ENCODE results near the gene TRHDE.

Gene TRHDE

GRCh38 chr12:72380441-72380840 is 108.3 kb downstream of the TRHDE start:
- Histone ChIP-seq H3K27me3 (ENCODE audit: insufficient read depth, low read depth) (no peaks in the 10 kb centered on the region), H3K4me3 (IDR thresholded peaks at IDR 0.05; ENCODE audit: insufficient read depth, low read depth, low read length) (no peak overlapping the region), H3K27ac (no peak overlapping the region), H3K4me2 (no peak overlapping the region), H4K20me1 (ENCODE audit: insufficient read depth) (no peaks in the 10 kb centered on the region), H3K36me3 (ENCODE audit: insufficient read depth) (no peaks in the 10 kb centered on the region), H3K9ac (no peak overlapping the region), H2AFZ (ENCODE audit: low read depth) (no peak overlapping the region), H3K4me1 (ENCODE audit: low read depth, poor library complexity, severe bottlenecking) (no peaks in the 10 kb centered on the region), H3K79me2 (ENCODE audit: insufficient read depth, low read depth) (no peaks in the 10 kb centered on the region)
- TF ChIP-seq CTCF (conservative IDR thresholded peaks at IDR 0.05; ENCODE audit: low read depth, low read length) = no peak

GRCh38 chr12:72388322-72388721 is 116.2 kb downstream of the TRHDE start:
- H3K27ac ChIP-seq = no peak overlapping the region
- no peaks in the 10 kb centered on the region for H3K36me3 ChIP-seq (ENCODE audit: insufficient read depth)
- H3K4me3 ChIP-seq (IDR thresholded peaks at IDR 0.05; ENCODE audit: insufficient read depth, low read depth, low read length) = no peak overlapping the region
- H2AFZ ChIP-seq (ENCODE audit: low read depth) = no peak overlapping the region
- H3K27me3 ChIP-seq (ENCODE audit: insufficient read depth, low read depth) = no peaks in the 10 kb centered on the region
- H3K4me1 ChIP-seq (ENCODE audit: low read depth, poor library complexity, severe bottlenecking) = no peaks in the 10 kb centered on the region
- no peak overlapping the region for H3K9ac ChIP-seq
- no peaks in the 10 kb centered on the region for H3K79me2 ChIP-seq (ENCODE audit: insufficient read depth, low read depth)
- no peaks in the 10 kb centered on the region for H4K20me1 ChIP-seq (ENCODE audit: insufficient read depth)
- no peak for TF ChIP-seq CTCF (conservative IDR thresholded peaks at IDR 0.05; ENCODE audit: low read depth, low read length)
- H3K4me2 ChIP-seq = no peak overlapping the region

GRCh38 chr12:72390146-72390545 is 118.0 kb downstream of the TRHDE start:
- Histone ChIP-seq H3K9ac (no peak overlapping the region), H3K27me3 (ENCODE audit: insufficient read depth, low read depth) (no peaks in the 10 kb centered on the region), H3K4me1 (ENCODE audit: low read depth, poor library complexity, severe bottlenecking) (no peaks in the 10 kb centered on the region), H3K79me2 (ENCODE audit: insufficient read depth, low read depth) (no peaks in the 10 kb centered on the region), H3K4me2 (no peak overlapping the region), H3K4me3 (IDR thresholded peaks at IDR 0.05; ENCODE audit: insufficient read depth, low read depth, low read length) (no peak overlapping the region), H3K27ac (no peak overlapping the region), H3K36me3 (ENCODE audit: insufficient read depth) (no peaks in the 10 kb centered on the region), H2AFZ (ENCODE audit: low read depth) (no peak overlapping the region), H4K20me1 (ENCODE audit: insufficient read depth) (no peaks in the 10 kb centered on the region)
- no peak for TF ChIP-seq CTCF (conservative IDR thresholded peaks at IDR 0.05; ENCODE audit: low read depth, low read length)

- H3K9ac ChIP-seq = no peak overlapping the region
- no peak overlapping the region for H3K4me2 ChIP-seq
- no peaks in the 10 kb centered on the region for H3K36me3 ChIP-seq (ENCODE audit: insufficient read depth)
- no peaks in the 10 kb centered on the region for H3K27me3 ChIP-seq (ENCODE audit: insufficient read depth, low read depth)
- no peak overlapping the region for H3K4me3 ChIP-seq (IDR thresholded peaks at IDR 0.05; ENCODE audit: insufficient read depth, low read depth, low read length)
- no peak overlapping the region for H2AFZ ChIP-seq (ENCODE audit: low read depth)
- H3K27ac ChIP-seq = no peak overlapping the region
- TF ChIP-seq CTCF (conservative IDR thresholded peaks at IDR 0.05; ENCODE audit: low read depth, low read length) = no peak
- no peaks in the 10 kb centered on the region for H3K79me2 ChIP-seq (ENCODE audit: insufficient read depth, low read depth)
- H4K20me1 ChIP-seq (ENCODE audit: insufficient read depth) = no peaks in the 10 kb centered on the region
- no peaks in the 10 kb centered on the region for H3K4me1 ChIP-seq (ENCODE audit: low read depth, poor library complexity, severe bottlenecking)
Measured at GRCh38 chr12:72406111-72406510, 133.9 kb downstream of the TRHDE start.
